Uterus (tissue), 2 donors: ENCODE measurements around the gene FAM240B.

ENCODE experiments used
- POLR2A ChIP-seq, 2 donors: fragments of 450-650 bp; IDR thresholded peaks; one replicate each; pipeline ENCODE4 v1.6.1; 2016; ENCODE audit warnings: antibody characterized with exemption in 2 of 2, mild to moderate bottlenecking in 1 of 2, moderate library complexity in 1 of 2
- TF ChIP-seq, protein P1 (sequence below), 4 experiments: fragments of 200-600 bp in 2 of 4; fragments of 450-650 bp in 2 of 4; sonication (generic) in 2 of 4; IDR thresholded peaks; one replicate each; pipeline ENCODE4 v1.5.1; 2016 to 2019; ENCODE audit warnings: antibody characterized with exemption in 4 of 4, mild to moderate bottlenecking in 2 of 4, moderate library complexity in 1 of 4

DNA sequence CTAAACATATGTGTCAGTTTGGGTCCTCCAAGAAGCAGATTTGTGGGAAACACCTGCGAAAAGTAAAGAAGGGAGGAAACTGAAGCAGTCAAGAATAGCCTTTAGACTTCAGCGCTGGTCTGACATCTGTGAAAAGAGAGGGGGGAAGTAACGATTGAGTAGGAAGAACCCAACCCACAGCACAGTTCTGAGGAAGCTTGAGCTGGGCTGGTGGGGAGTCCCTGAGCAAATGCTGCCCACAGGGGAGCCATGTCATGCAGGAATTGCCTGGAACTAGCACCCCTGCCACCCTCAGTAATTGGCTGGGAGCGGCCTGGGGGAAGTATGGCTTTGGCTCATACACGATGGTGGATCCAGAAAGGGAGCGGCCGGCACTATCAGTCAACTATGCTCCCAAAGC, 20.6 kb downstream of the FAM240B start:
- no peak for TF ChIP-seq POLR2A (IDR thresholded peaks at IDR 0.05)
- TF ChIP-seq, protein P1, sequence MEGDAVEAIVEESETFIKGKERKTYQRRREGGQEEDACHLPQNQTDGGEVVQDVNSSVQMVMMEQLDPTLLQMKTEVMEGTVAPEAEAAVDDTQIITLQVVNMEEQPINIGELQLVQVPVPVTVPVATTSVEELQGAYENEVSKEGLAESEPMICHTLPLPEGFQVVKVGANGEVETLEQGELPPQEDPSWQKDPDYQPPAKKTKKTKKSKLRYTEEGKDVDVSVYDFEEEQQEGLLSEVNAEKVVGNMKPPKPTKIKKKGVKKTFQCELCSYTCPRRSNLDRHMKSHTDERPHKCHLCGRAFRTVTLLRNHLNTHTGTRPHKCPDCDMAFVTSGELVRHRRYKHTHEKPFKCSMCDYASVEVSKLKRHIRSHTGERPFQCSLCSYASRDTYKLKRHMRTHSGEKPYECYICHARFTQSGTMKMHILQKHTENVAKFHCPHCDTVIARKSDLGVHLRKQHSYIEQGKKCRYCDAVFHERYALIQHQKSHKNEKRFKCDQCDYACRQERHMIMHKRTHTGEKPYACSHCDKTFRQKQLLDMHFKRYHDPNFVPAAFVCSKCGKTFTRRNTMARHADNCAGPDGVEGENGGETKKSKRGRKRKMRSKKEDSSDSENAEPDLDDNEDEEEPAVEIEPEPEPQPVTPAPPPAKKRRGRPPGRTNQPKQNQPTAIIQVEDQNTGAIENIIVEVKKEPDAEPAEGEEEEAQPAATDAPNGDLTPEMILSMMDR (IDR thresholded peaks at IDR 0.05) = no peak
